Testis (tissue), 2 donors: Measurements from ENCODE around the gene GTF2H2C.
"Not testable (repeated sequence)": the region's sequence is repeated elsewhere in the genome, so short reads cannot be mapped to it uniquely, and the experiment has no call there.

ENCODE experiments used
- CTCF ChIP-seq, 3 experiments: fragments of 450-650 bp in 2 of 3; fragments of 200-600 bp in 1 of 3; sonication (generic) in 1 of 3; IDR thresholded peaks; one replicate each; pipeline ENCODE4 v1.5.1; 2016 to 2019; ENCODE audit warnings: antibody characterized with exemption in 3 of 3, mild to moderate bottlenecking in 2 of 3, moderate library complexity in 1 of 3
- POLR2A ChIP-seq: fragments of 450-650 bp; IDR thresholded peaks from one replicate; pipeline ENCODE4 v1.6.1; 2017; ENCODE audit warnings: antibody characterized with exemption, mild to moderate bottlenecking, moderate library complexity

- not testable (repeated sequence) for TF ChIP-seq POLR2A; CTCF (IDR thresholded peaks at IDR 0.05)
Observed at GRCh38 chr5:69542838-69543618, 17.0 kb upstream of the GTF2H2C start.
